OCI-LY1 (cell line): ENCODE data around the gene ADAM8.

ENCODE experiments used
- H2AFZ ChIP-seq: fragments of 200-600 bp; sonication (generic), shearing (Covaris generic); 2 replicates; pipeline ENCODE4 v1.6.0; 2014; ENCODE audit warnings: antibody characterized with exemption, mild to moderate bottlenecking, low read length
- H3F3A ChIP-seq: fragments of 200-600 bp; sonication (generic), shearing (Covaris generic); 2 replicates; pipeline ENCODE4 v1.6.0; 2014; ENCODE audit warnings: mild to moderate bottlenecking, antibody characterized with exemption, low read length, moderate library complexity; ENCODE audit not compliant: insufficient read depth
- H3K27ac ChIP-seq: fragments of 200-600 bp; sonication (generic); 2 replicates; pipeline ENCODE4 v1.5.1; 2014; ENCODE audit warnings: low read length, mixed run types, mild to moderate bottlenecking, low read depth; ENCODE audit not compliant: poor library complexity, severe bottlenecking
- H3K27me3 ChIP-seq: fragments of 200-600 bp; sonication (generic); 2 replicates; pipeline ENCODE4 v1.6.0; 2014; ENCODE audit warnings: antibody characterized with exemption, mild to moderate bottlenecking, low read length, moderate library complexity; ENCODE audit not compliant: insufficient read depth
- H3K36me3 ChIP-seq: fragments of 200-600 bp; sonication (generic); 2 replicates; pipeline ENCODE4 v1.6.1; 2014; ENCODE audit warnings: mild to moderate bottlenecking, antibody characterized with exemption, low read length, moderate library complexity, mixed read lengths; ENCODE audit not compliant: insufficient read depth
- H3K4me1 ChIP-seq: fragments of 200-600 bp; sonication (generic); 2 replicates; pipeline ENCODE4 v1.5.1; 2014; ENCODE audit warnings: mild to moderate bottlenecking, low read length, moderate library complexity; ENCODE audit not compliant: insufficient read depth, severe bottlenecking
- H3K4me2 ChIP-seq: fragments of 200-600 bp; sonication (generic), shearing (Covaris generic); 2 replicates; pipeline ENCODE4 v1.6.1; 2014; ENCODE audit warnings: low read length
- H3K4me3 ChIP-seq: fragments of 200-600 bp; sonication (generic); 2 replicates; pipeline ENCODE4 v1.5.1; 2014; ENCODE audit warnings: low read length, low read depth, mild to moderate bottlenecking, mixed read lengths; ENCODE audit not compliant: poor library complexity, severe bottlenecking
- H3K79me2 ChIP-seq: fragments of 200-600 bp; shearing (Covaris generic); 2 replicates; pipeline ENCODE4 v1.6.1; 2016; ENCODE audit warnings: mixed run types, low read length, mixed read lengths; ENCODE audit not compliant: insufficient read depth
- H3K9ac ChIP-seq: fragments of 200-600 bp; sonication (generic), shearing (Covaris generic); 2 replicates; pipeline ENCODE4 v1.6.1; 2014; ENCODE audit warnings: mild to moderate bottlenecking, low read length, mixed read lengths
- H3K9me2 ChIP-seq: fragments of 200-600 bp; sonication (generic), shearing (Covaris generic); 2 replicates; pipeline ENCODE4 v1.6.1; 2014; ENCODE audit warnings: low read depth, mild to moderate bottlenecking, low read length, mixed read lengths
- H3K9me3 ChIP-seq: fragments of 200-600 bp; shearing (Covaris generic); 2 replicates; pipeline ENCODE4 v1.6.1; 2014; ENCODE audit warnings: low read length, mixed read lengths
- H4K20me1 ChIP-seq: fragments of 200-600 bp; sonication (generic), shearing (Covaris generic); 2 replicates; pipeline ENCODE4 v1.6.0; 2016; ENCODE audit warnings: mild to moderate bottlenecking, low read length; ENCODE audit not compliant: insufficient read depth
- EZH2 ChIP-seq: fragments of 200-600 bp; sonication (generic), shearing (Covaris generic); IDR thresholded peaks from 2 replicates; pipeline ENCODE4 v1.8.0; 2017; ENCODE audit warnings: borderline replicate concordance, mixed run types, mild to moderate bottlenecking, antibody characterized with exemption, low read length, moderate library complexity, mixed read lengths
- TF ChIP-seq, protein P1 (sequence below): fragments of 200-600 bp; sonication (generic), shearing (Covaris generic); IDR thresholded peaks from 2 replicates; pipeline ENCODE4 v1.5.1; 2017; ENCODE audit warnings: mild to moderate bottlenecking, antibody characterized with exemption, low read length, moderate library complexity, mixed read lengths

Gene ADAM8

GRCh38 chr10:133289761-133290160 is 13.1 kb upstream of the ADAM8 start:
- Histone ChIP-seq H3K27ac (no peak overlapping the region), H3K9ac (no peak overlapping the region), H3K4me2 (no peak overlapping the region), H3K4me3 (no peak overlapping the region), H2AFZ (no peak overlapping the region), H3K79me2 (no peaks in the 10 kb centered on the region), H3K27me3 (no peaks in the 10 kb centered on the region), H3K4me1 (no peaks in the 10 kb centered on the region), H4K20me1 (no peaks in the 10 kb centered on the region), H3F3A (no peaks in the 10 kb centered on the region), H3K9me3 (no peaks in the 10 kb centered on the region), H3K36me3 (peaks cover 75% of the 10 kb centered on the region), H3K9me2 (no peaks in the 10 kb centered on the region)
- no peak for TF ChIP-seq EZH2
- TF ChIP-seq, protein P1, sequence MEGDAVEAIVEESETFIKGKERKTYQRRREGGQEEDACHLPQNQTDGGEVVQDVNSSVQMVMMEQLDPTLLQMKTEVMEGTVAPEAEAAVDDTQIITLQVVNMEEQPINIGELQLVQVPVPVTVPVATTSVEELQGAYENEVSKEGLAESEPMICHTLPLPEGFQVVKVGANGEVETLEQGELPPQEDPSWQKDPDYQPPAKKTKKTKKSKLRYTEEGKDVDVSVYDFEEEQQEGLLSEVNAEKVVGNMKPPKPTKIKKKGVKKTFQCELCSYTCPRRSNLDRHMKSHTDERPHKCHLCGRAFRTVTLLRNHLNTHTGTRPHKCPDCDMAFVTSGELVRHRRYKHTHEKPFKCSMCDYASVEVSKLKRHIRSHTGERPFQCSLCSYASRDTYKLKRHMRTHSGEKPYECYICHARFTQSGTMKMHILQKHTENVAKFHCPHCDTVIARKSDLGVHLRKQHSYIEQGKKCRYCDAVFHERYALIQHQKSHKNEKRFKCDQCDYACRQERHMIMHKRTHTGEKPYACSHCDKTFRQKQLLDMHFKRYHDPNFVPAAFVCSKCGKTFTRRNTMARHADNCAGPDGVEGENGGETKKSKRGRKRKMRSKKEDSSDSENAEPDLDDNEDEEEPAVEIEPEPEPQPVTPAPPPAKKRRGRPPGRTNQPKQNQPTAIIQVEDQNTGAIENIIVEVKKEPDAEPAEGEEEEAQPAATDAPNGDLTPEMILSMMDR, result no peak

- Histone ChIP-seq H4K20me1 (no peaks in the 10 kb centered on the region), H3K27me3 (no peaks in the 10 kb centered on the region), H3K36me3 (peaks cover 71% of the 10 kb centered on the region), H2AFZ (no peak overlapping the region), H3K9me2 (no peaks in the 10 kb centered on the region), H3F3A (no peaks in the 10 kb centered on the region), H3K4me1 (no peaks in the 10 kb centered on the region), H3K4me3 (no peak overlapping the region), H3K79me2 (no peaks in the 10 kb centered on the region), H3K27ac (no peak overlapping the region), H3K9me3 (no peaks in the 10 kb centered on the region), H3K4me2 (no peak overlapping the region), H3K9ac (no peak overlapping the region)
- TF ChIP-seq, protein P1, result no peak
- no peak for TF ChIP-seq EZH2
Measured at GRCh38 chr10:133287832-133288500, 11.3 kb upstream of the ADAM8 start.

DNA sequence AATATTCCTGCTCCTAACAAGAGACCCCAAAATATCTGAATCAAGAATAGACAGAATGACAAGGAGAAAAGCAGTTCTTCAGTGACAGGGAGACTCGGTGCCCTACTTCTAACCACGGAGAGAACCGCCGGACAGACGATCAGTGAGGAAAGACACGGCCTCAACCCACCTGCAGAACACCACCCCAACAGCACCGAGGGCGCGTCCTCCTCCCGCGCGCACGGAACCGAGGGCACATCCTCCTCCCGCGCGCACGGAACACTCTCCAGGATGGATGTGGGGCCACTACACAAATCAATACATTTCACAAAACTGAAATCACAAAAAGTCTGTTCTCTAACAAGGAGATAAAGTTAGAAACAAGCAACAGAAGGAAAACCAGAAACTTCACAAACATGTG is 9.7 kb upstream of the ADAM8 start:
- Histone ChIP-seq H3F3A (no peaks in the 10 kb centered on the region), H3K9me2 (no peaks in the 10 kb centered on the region), H3K27ac (no peak overlapping the region), H3K36me3 (peaks cover 78% of the 10 kb centered on the region), H3K27me3 (no peaks in the 10 kb centered on the region), H3K4me3 (no peak overlapping the region), H2AFZ (no peak overlapping the region), H3K9me3 (no peaks in the 10 kb centered on the region), H3K4me1 (no peaks in the 10 kb centered on the region), H3K4me2 (no peak overlapping the region), H3K9ac (no peak overlapping the region), H4K20me1 (no peaks in the 10 kb centered on the region), H3K79me2 (no peaks in the 10 kb centered on the region)
- TF ChIP-seq, protein P1, result no peak
- TF ChIP-seq EZH2, result no peak
